Endothelial cell (in vitro differentiated cells): Measurements from ENCODE around the gene LRCH1. TPM values are rescaled to one million over a fixed set of nuclear protein-coding genes. Genes with fewer than 3 reads are reported as not detected.
A peak's percentile ranks its signal among the peaks of the same experiment; 100 is the strongest.

Experiments used
- DNase-seq: peaks from one replicate; pipeline ENCODE4 v3.0.0; 2021; ENCODE audit warnings: low spot score
- H3K27ac Mint-ChIP-seq: one replicate; pipeline ENCODE4 v1.8.0; 2021; ENCODE audit warnings: mixed read lengths, inconsistent platforms; ENCODE audit not compliant: unreplicated experiment
- H3K27me3 Mint-ChIP-seq: one replicate; pipeline ENCODE4 v1.8.0; 2021; ENCODE audit warnings: mild to moderate bottlenecking, moderate library complexity, mixed read lengths, inconsistent platforms; ENCODE audit not compliant: unreplicated experiment
- H3K36me3 Mint-ChIP-seq: one replicate; pipeline ENCODE4 v1.8.0; 2021; ENCODE audit warnings: mild to moderate bottlenecking, low read depth, mixed read lengths, inconsistent platforms; ENCODE audit not compliant: unreplicated experiment
- H3K4me1 Mint-ChIP-seq: one replicate; pipeline ENCODE4 v1.8.0; 2021; ENCODE audit warnings: mild to moderate bottlenecking, mixed read lengths, inconsistent platforms; ENCODE audit not compliant: unreplicated experiment
- H3K4me3 Mint-ChIP-seq: one replicate; pipeline ENCODE4 v1.8.0; 2021; ENCODE audit warnings: mild to moderate bottlenecking, mixed read lengths, inconsistent platforms; ENCODE audit not compliant: unreplicated experiment
- H3K9me3 Mint-ChIP-seq: one replicate; pipeline ENCODE4 v1.8.0; 2021; ENCODE audit warnings: mixed read lengths, inconsistent platforms; ENCODE audit not compliant: unreplicated experiment
- CTCF ChIP-seq: fragments of 200-600 bp; sonication (generic); IDR thresholded peaks from one replicate; pipeline ENCODE4 v1.5.0; 2021; ENCODE audit warnings: antibody characterized with exemption; ENCODE audit not compliant: unreplicated experiment
- total RNA-seq: library from RNA; stranded (reverse); fragmentation: NEBNext Ultra II Directional; extraction: Animal tissue kit (Norgen Biotek cat#: 25700); gene quantifications from one replicate; pipeline ENCODE4 v1.2.1, GENCODE V29; 2021; ENCODE audit not compliant: unreplicated experiment

LRCH1 gene
- total RNA-seq, 1 donor from 2014 or later, result 45.6 TPM

- Mint-ChIP-seq H3K27me3 (no peaks in the 10 kb centered on the region), H3K27ac (peak overlapping the region; percentile 82), H3K4me3 (no peak overlapping the region), H3K9me3 (no peaks in the 10 kb centered on the region), H3K36me3 (peaks cover 10% of the 10 kb centered on the region), H3K4me1 (peaks cover 62% of the 10 kb centered on the region)
- no peak for TF ChIP-seq CTCF
- DNase-seq, result no peak
These were observed 106.6 kb downstream of the LRCH1 start for GRCh38 chr13:46659413-46660065.

GRCh38 chr13:46660416-46660815 lies 107.4 kb downstream of the LRCH1 start:
- H3K4me3 Mint-ChIP-seq, result peak overlapping the region; percentile 13
- peaks cover 10% of the 10 kb centered on the region for H3K36me3 Mint-ChIP-seq
- H3K27me3 Mint-ChIP-seq, result no peaks in the 10 kb centered on the region
- no peaks in the 10 kb centered on the region for H3K9me3 Mint-ChIP-seq
- peaks cover 62% of the 10 kb centered on the region for H3K4me1 Mint-ChIP-seq
- no peak for DNase-seq
- TF ChIP-seq CTCF, result no peak
- H3K27ac Mint-ChIP-seq, result peak overlapping the region; percentile 45

DNA sequence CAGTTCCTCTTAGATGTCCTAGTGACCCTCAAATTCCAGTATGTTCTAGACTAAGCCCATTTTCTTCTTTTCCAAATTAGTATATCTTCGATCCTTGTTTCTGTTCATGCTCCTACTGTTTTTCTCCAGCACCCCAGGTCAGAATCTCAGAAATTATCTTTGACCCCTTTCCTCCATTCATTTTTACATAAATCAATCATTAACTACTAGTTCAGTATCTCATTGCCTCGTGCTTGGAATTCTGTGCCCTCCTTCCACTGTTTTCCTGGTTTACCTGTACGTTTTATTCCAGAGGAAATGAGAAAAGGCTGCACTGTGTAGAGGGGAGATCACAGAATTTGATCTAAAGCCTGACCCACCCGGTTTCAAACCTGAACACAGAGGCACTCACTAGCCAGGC lies 107.9 kb downstream of the LRCH1 start:
- H3K27ac Mint-ChIP-seq, result peak overlapping the region; percentile 45
- H3K9me3 Mint-ChIP-seq, result no peaks in the 10 kb centered on the region
- H3K36me3 Mint-ChIP-seq, result peaks cover 10% of the 10 kb centered on the region
- TF ChIP-seq CTCF, result no peak
- no peak for DNase-seq
- H3K27me3 Mint-ChIP-seq, result no peaks in the 10 kb centered on the region
- peaks cover 62% of the 10 kb centered on the region for H3K4me1 Mint-ChIP-seq
- H3K4me3 Mint-ChIP-seq, result peak overlapping the region; percentile 13

- no peaks in the 10 kb centered on the region for H3K9me3 Mint-ChIP-seq
- peak overlapping the region; percentile 100 for H3K27ac Mint-ChIP-seq
- peak overlapping the region; percentile 48 for H3K4me3 Mint-ChIP-seq
- H3K27me3 Mint-ChIP-seq, result no peaks in the 10 kb centered on the region
- peaks cover 10% of the 10 kb centered on the region for H3K36me3 Mint-ChIP-seq
- DNase-seq, result no peak
- TF ChIP-seq CTCF, result no peak
- peaks cover 72% of the 10 kb centered on the region for H3K4me1 Mint-ChIP-seq
These were observed 109.7 kb downstream of the LRCH1 start for GRCh38 chr13:46662690-46663089.

GRCh38 chr13:46663206-46664037 lies 110.5 kb downstream of the LRCH1 start:
- DNase-seq, result no peak
- Mint-ChIP-seq H3K36me3 (peaks cover 10% of the 10 kb centered on the region), H3K4me3 (peak overlapping the region; percentile 87), H3K27me3 (no peaks in the 10 kb centered on the region), H3K27ac (peak overlapping the region; percentile 100), H3K9me3 (no peaks in the 10 kb centered on the region), H3K4me1 (peaks cover 80% of the 10 kb centered on the region)
- TF ChIP-seq CTCF, result no peak
